Right hindlimb (tissue), 1 donor: ENCODE results near the gene DBNDD2.

ENCODE experiments used
- DNase-seq: peaks from one replicate; pipeline ENCODE4 v3.0.0-alpha.2; 2018

Gene DBNDD2

DNA sequence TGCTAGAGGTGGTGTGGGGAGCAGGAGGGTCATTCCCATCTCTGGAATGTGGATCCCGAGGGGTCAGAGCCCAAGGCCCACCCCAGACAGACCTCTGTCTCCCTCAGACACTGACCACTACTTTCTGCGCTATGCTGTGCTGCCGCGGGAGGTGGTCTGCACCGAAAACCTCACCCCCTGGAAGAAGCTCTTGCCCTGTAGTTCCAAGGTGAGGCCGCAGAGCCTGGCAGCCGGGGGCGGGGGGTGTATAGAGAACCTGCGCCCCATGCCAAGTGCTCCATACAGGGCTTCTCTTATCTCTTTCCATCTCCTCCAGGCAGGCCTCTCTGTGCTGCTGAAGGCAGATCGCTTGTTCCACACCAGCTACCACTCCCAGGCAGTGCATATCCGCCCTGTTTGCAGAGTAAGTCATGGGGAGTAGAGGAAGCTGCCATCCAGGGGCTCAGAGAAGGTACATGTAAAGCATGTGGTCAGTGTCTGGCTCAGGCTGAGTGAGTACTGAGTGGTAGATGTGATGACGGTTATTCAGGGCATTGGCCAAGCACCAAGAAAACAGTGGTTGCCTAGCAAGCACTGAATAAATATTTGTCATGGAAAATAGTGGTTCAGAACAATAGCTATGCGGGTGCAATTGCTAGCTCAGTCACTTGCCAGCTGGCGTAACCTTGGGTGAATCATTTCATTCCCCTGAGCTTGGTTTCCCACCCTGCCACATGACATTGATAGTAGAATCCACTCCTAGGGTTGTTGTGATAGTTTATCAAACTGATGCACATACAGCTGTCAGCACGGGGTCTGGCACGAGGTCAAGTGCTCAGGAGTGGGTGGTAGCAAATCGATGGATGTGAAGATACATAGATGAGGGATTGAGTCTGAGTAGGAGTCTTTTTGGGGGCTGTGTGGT lies 11.4 kb downstream of the DBNDD2 start:
- no peak for DNase-seq

DNA sequence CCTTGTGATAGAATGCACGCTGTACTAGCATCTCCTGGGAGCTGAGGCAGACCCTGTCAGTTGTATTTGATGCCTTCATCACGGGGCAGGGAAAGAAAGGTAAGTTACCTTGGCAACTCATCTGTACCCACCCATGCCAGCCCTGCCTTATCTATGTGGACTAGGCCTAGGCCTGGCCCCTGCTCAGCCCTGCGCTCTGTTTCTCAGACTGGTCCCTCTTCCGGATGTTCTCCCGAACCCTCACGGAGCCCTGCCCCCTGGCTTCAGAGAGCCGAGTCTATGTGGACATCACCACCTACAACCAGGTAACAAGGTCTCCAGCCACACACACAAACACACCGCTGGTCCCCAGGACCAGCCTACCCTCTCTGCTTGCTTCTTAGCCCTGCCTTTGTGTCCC lies 12.0 kb downstream of the DBNDD2 start:
- no peak for DNase-seq

DNA sequence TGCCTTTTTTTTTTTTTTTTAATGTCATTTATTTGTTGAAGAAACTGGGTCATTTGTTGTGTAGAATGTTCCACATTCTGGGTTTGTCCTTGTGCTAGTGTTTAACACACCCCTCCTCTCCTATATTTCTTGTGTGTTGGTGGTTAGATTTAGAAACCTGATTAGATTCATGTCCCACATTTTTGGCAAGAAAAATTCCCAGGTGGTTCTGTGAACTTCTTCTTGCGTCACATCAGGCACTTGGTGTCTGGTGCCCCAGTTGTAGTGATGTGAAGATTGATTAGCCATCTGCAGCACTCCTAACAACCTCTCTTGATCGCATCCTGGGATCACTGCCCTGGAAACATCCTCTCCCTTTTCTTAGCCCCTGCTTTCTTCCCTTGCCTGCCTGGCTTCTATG lies 15.6 kb downstream of the DBNDD2 start:
- no peak for DNase-seq

DNA sequence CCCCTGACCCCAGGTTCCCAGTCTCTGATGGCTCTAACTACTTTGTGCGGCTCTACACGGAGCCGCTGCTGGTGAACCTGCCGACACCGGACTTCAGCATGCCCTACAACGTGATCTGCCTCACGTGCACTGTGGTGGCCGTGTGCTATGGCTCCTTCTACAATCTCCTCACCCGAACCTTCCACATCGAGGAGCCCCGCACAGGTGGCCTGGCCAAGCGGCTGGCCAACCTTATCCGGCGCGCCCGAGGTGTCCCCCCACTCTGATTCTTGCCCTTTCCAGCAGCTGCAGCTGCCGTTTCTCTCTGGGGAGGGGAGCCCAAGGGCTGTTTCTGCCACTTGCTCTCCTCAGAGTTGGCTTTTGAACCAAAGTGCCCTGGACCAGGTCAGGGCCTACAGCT lies 17.5 kb downstream of the DBNDD2 start:
- no peak for DNase-seq

DNA sequence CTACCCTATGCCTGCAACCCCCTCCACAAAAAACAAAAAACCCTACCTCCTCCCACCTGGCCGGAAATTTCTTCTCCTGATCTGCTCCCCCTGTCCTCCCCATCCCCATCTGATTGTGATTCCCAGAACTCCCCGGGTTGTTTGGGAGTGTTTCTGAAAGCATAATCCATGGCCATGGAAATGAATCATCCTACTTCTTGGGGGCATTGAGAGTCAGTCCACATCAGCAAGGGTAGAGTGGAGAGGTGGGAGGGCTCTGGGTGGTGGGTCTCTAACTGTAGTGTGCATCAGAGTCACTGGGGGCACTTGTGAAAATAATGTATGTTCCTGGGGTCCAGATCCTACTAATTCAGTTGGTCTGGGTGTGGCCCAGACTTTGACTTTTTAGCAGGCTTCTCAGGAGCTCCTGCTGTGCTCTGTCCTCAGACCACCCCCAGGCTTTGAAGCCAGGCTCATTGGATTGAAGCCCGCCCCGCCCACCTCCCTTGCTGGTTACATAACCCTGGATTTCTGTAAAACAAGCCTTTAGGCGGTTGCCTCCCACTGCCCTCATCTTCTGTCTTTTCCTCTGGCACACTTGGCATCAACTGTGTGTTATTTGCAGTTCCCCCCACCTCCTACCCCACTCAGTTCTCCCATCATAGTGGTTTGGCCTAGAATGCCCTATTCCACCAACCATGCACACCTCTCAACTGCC lies 18.4 kb downstream of the DBNDD2 start:
- DNase-seq: no peak

DNA sequence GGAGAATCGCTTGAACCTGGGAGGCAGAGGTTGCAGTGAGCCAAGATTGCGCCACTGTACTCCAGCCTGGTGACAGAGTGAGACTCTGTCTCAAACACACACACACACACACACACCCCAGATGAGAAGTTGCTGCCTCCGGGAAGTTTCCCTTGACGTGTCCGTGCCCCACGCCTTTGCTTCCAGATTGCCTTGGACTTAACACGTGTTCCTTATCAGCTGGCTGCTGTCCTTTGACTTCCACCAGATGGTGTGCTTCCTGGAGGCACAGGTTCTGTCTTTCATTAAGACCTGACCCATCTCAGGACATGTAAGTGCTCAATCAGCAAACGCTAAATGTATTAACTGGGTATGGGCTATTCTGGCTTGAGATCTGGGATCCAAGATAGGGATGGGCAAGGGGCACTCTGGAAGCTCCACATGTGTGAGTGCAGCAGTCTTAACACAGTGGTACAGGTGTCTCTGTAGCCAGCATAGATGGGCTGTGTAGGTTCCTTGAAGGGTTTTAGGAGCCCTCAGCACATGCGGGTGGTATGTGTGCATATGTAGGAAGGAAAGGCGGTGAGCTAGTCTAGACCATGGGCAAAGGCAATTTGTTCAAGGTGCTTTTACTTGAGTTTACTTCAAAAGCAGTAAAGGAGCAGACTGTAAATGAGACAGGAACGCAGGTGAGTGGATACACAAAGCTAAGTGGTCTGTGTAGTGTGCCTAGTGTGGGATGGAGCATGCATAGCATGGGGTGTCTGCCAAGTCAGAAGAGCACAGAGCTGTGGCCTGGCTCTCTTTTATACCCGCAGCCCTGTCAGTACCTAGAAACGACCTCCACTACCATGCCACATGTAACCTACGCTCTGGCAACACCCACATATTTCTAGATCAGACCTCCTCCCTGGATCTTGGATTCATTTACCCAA lies 19.4 kb downstream of the DBNDD2 start:
- no peak for DNase-seq

DNA sequence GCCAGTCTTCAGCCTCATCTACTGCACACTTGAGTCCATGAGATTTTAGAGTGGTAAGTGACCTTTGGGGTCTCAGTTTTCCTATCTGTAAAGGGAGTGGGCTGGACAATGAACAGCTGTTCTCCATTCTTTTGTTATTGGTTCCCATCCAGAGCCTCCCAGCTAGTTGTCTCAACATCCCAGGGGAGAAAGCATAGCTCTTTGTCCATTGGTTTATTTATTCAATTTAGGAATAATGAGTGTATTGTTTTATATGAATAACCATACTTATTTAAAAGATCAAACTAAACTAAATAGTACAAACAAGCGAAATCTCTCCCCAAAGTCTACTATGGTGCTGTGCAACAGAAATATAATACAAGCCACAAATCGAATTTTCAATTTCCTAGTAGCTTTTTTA lies 21.5 kb downstream of the DBNDD2 start:
- no peak for DNase-seq

DNA sequence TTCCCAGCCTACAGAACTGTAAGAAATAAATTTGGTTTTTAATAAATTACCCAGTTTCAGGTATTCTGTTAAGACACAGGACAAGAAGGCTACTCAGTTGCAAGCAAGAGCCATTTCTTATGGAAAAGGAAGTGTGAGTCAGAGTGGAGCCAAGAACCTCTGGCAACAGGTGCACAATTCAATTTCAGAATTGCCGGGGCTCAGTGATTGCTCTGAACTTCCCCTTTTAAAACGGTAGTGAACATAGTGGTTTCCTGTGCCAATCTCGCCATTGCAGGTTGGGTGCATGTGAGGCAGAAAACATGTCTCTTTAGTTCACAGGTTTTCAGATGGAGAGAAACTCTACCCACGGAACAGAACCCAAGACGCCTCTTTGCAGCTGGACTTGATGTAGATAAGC lies 24.2 kb downstream of the DBNDD2 start:
- no peak for DNase-seq

DNA sequence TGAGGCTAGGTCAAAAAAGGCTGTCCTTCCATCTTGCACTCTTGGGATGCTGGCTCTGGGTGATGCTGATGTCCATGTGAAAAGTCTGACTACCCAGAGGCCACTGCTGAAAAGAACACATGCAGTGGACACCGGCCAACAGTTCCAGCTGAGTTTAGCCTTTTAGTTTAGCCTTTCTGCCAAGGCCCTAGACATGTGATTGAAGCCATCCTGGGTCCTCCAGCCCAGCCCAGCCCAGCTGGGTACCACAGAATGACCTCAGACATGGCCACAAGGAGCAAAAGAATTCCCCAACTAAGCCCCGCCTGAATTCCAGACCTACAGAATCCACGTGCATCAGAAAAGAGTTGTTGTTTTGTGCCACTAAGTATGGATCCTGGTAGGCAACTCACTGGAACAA lies 25.2 kb downstream of the DBNDD2 start:
- peak; percentile 39 for DNase-seq

DNA sequence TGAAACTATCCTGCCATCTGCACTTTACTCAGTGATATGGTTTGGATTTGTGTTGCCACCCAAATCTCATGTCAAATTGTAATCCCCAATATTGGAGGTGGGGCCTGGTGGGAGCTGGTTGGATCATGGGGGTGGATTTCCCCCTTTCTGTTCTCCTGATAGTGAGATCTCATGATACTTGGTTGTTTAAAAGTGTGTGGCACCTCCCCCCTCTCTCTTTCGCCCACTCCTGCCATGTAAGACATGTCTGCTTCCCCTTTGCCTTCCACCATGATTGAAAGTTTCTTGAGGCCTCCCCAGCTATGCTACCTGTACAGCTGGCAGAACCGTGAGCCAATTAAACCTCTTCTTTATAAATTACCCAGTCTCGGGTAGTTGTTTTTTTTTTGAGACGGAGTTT lies 25.9 kb downstream of the DBNDD2 start:
- DNase-seq: no peak

DNA sequence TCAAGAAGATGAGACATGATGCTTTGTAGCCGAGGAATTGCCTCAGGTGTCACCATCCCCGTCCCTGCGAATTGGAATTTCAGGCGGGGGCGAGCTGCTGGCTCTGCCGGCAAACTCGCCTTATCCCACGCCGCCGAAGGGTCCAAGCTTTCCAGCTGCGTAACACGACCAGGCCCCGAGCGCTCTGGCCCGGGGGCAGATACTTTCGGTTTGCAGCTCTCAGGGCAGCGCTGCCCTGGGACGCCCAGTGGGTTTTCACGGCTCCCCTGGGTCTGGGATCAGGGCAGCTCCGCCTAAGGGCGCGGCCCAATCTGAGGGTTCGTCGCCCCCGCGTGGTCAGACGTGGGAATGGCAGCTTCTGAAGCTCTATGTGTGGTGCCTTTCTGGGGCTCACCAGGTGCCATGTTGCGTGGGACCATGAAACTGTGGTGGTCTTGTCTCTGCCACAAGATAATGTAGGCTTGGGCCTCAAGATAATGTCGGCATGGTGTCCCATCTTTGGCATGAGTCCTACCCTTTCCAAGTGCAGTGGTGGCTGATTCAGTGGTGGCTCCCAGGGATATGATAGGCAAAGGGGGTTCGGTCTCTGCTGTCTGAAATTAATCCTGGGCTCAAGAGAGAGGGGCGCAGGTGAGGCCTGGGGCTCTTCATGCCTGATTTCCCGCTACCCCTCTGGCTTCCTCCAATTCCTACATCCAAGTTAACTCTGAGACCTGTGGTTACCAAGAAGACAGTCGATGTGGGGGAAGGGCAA lies 28.8 kb downstream of the DBNDD2 start:
- peak; percentile 67 for DNase-seq

DNA sequence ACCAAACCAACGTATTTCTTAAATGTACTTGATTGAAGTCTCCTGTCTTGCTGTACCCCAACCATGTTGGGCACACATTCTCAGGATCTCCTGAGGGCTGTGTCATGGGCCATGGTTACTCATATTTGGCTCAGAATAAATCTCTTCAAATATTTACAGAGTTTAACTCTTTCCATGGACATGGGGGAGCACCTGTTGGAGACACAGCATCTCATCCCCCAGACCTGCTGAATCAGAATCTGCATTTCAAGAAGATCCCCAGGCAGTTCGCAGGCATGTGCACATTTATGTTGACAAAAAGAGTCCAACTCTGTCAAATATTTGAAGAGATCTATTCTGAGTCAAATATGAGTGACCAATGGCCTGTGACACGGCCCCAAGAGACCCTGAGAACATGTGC lies 32.3 kb downstream of the DBNDD2 start:
- DNase-seq: no peak

DNA sequence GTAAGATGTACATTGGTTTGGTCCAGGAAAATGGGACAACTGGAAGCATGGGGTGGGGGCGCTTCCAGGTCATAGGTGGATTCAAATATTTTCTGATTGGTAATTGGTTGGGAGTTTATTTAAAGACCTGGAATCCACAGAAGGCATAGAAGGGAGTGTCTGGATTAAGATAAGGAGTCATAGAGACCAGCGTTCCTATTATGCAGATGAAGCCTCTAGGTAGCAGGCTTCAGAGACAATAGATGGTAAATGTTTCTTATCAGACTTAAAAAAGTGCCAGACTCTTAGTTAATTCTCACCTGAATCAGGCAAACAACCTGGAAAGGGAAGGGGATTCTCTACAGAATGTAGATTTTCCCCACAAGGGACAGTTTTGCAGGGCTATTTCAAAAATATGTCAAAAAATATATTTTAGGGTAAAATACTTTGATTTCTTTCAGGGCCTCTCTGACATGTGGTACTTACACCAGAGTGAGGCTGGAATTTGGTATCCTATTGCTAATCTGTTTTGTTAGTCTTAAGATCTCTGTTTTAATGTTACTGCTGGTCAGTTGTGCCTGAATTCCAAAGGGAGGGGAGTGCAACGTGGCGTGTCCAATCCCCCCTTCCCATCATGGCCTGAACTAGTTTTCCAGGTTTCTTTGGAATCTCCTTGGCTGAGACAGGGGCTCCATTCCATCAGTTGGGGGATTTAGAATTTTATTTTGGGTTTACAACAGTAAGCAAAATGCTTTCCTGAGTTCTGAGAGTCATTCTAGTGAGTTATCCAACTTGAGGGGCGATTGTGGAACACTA lies 33.0 kb downstream of the DBNDD2 start:
- no peak for DNase-seq

DNA sequence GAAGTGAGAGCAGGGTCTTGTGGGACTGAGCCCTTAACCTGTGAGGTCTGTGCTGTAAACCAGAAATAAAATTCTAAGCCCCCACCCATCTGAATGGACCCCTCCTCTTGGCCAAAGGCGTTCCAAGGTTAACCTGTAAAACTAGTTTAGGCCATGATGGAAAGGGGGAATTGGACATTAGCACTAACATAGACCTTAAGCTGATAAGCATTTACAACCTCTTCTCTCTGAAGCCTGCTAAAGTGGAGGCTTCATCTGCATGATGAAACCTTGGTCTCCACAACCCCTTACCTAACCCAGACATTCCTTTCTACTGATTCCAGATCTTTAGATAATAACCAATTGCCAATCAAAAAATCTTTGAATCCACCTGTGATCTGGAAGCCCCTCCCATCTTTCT lies 33.7 kb downstream of the DBNDD2 start:
- DNase-seq: no peak

DNA sequence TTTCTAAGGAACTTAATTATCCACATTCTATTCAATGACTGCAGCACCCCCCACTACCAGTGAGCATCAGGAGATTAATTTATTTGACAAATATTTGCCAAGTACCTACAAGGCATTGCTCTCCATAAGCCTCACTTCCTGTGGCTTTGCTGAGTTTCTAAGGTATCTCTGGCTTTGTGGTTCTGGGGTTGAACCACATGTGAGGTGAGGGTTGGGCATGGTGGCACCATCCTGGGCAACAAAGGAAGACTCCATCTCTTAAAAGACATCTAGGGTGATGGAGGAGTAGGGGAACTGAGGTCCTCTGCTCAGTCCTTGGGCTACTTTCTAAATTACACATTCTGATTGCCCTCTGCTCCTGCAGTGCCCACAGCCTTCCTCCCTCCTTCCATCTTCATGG lies 36.0 kb downstream of the DBNDD2 start:
- DNase-seq: no peak

DNA sequence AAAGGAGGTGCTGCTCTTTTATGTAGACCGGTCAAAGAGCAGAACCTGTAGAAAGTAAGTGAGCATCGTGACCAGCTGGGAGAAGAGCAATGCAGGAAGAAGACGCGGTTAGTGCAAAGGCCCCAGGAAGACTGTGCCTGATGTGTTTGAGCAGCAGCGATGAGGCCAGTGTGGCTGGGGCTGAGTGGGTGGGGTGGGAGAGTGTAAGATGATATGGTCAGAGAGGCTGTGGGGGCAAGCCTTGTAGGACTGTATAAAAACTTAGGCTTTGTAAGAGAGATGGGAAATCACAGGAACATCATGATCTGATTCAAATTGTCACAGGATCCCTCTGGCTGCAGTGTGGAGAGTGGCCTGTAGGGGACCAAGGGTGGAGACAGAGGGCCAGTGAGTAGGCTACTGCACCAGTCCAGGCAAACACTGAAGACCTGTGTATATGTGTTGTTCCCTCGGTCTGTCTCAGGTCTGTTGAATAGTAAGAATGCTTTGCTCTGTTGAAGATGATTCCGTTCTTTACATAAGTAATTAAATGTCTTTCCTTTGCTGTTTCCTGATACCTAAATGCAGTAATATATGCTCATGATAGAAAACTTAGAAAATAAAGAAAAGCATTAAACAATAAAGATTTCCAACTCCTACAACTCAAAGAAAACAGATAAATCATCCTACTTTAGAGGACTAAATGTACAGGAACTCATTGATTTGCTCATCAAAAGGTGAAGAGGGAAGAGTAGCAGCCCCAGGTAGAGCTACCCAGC lies 37.9 kb downstream of the DBNDD2 start:
- DNase-seq: no peak

DNA sequence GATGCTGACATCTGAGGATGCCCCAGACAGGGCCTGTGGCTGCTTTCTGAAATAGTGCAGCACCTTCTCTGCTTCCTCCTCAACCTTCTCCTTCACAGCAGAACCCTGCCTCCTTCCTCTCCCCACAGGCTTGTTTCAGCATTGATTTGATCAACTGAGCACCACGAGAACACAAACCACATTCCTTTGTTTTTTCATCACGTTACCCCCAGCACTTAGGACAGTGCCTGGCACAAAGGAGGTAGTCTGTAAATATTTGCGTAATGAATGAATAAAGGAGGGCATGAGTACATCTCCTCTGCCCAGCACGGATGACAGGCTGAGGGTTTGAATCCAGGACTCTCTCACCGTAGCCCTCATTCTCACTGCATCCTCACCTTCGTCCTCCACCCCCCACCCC lies 40.2 kb downstream of the DBNDD2 start:
- DNase-seq: no peak

DNA sequence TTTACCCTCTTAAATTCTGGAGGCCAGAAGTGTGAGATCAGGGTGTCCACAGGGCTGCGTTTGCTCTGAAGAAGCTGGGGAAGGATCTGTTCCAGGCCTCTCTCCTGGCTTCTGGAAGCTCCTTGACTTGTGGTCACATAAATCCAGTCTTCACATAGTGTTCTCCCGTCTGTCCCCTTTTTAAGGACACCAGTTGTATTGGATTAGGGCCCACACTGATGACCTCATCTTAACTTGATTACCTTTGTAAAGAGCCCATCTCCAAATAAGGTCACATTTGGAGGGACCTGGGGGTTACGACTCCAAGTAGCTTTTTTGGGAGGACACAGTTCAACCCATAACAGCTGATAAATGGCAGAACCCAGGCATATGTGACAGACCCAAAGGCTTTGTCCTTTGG lies 41.4 kb downstream of the DBNDD2 start:
- no peak for DNase-seq

DNA sequence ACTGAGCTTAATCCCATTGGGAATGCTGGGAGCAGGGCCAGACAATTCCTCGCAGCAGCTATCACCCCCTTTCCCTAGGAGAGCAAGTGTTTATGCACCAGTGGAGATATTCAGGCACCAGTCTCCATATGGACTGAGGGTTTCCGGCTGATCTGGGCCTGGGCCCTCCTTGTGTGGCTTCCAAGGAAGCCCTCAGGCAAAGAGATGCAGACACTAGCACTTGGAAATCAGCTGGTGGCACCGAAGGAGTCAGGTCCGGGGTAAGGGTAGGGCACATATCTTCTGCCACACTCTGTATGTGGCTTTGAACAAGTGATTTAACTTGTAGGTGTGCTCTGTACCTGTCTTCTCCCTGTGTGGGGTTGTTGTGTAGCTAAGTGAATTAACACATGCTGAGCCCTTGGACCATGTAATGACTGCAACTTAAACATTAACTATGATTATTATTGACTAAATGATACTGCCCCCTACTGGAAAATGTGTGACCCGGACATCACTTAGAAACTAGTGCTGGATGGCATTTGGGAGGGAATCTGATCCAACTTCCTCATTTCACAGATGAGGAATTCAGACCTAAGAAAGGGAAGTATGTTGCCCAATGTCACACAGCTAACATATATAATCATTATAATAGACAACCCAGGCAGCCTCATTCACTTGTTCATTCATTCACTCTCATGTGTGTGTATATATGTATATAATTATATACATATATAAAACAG lies 42.2 kb downstream of the DBNDD2 start:
- DNase-seq: no peak

DNA sequence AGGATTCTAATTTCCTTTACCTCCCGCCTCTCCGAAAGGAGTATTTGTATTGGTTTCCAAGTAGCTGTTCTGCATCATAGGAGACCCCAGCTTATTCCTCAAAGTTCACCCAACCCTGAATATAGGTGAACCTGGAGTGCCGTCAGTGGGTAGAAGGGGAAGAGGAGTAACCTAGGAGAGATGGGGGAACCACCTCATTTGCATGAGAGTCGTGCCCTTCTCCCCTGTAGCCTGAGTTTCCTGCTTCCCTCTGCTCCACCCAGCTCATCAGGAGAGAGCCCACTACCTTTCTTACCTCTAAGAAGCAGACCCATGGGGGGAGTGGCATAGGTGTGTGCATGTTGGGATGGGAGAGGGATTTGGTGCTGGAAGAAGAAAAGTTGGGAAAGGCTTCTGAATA lies 44.1 kb downstream of the DBNDD2 start:
- no peak for DNase-seq
